Hepatocyte (in vitro differentiated cells): ENCODE data around the gene ABCC10.

Source experiments
- CTCF ChIP-seq: fragments of 200-600 bp; sonication (generic); IDR thresholded peaks from 2 replicates; pipeline ENCODE4 v1.5.1; 2016; ENCODE audit warnings: antibody characterized with exemption, mild to moderate bottlenecking; ENCODE audit not compliant: poor library complexity
- EZH2 ChIP-seq: fragments of 200-600 bp; sonication (generic); IDR thresholded peaks from 2 replicates; pipeline ENCODE4 v1.6.1; 2016; ENCODE audit warnings: antibody characterized with exemption, mild to moderate bottlenecking, borderline replicate concordance

- TF ChIP-seq CTCF (peak; percentile 91), EZH2 (no peak)
These were observed 27.0 kb downstream of the ABCC10 start for GRCh38 chr6:43454290-43454695.
